H1 (cell line): ENCODE data around the gene GALNT2. TPM values are rescaled to one million over a fixed set of nuclear protein-coding genes. Genes with fewer than 3 reads are reported as not detected.

Source experiments
- KDM1A ChIP-seq: fragments of 200-600, 300-600 bp; sonication (generic); IDR thresholded peaks from 2 replicates; pipeline ENCODE4 v1.7.1; 2016; ENCODE audit warnings: mild to moderate bottlenecking, low read length, borderline replicate concordance
- MAFK ChIP-seq: IDR thresholded peaks from 2 replicates; pipeline ENCODE4 v1.6.1; 2012; ENCODE audit warnings: low read depth, mild to moderate bottlenecking, improper control_type of control experiment, low read length
- polyA plus RNA-seq, 7 experiments: library from polyadenylated mRNA; depleted of rRNA in 3 of 7; stranded (reverse) in 5 of 7; unstranded in 2 of 7; fragments of >200 nt in 5 of 7; fragments of 200-250 nt in 2 of 7; gene quantifications; 1 replicate in 5 of 7; 2 replicates in 1 of 7; 4 replicates in 1 of 7; pipeline versions ENCODE4 v1.2.1 to v1.2.3, GENCODE V29; 2011 to 2013; ENCODE audit warnings: missing spikeins in 2 of 7, mixed read lengths in 2 of 7
- total RNA-seq: library from RNA; stranded (reverse); fragmentation: NEBNext Ultra II Directional; extraction: Animal tissue kit (Norgen Biotek cat#: 25700); gene quantifications from 2 replicates; pipeline ENCODE4 v1.2.1, GENCODE V29; 2021

GALNT2 gene
- total and polyA plus RNA-seq, 2 of the 8 experiments (the other 6 are each of a cell fraction or from before 2014, with no cell fraction given): 34.5 to 75.3 TPM

- TF ChIP-seq KDM1A: no peak
- TF ChIP-seq MAFK: no peak
- TF ChIP-seq, all 59 proteins: peak for 0
These were observed 5.8 kb downstream of the GALNT2 start (continued) for GRCh38 chr1:230072866-230073265.
